Activated CD8-positive, alpha-beta memory T cell treated with anti-CD3 and anti-CD28 coated beads, Interleukin-2, amount 50 U/mL, for 24 hours (primary cell): ENCODE results near the gene PTPN13.
"Not testable (repeated sequence)": the region's sequence is repeated elsewhere in the genome, so short reads cannot be mapped to it uniquely, and the experiment has no call there.

Experiments used
- DNase-seq: peaks from one replicate; pipeline ENCODE4 v3.0.0-alpha.2; 2020; ENCODE audit errors: extremely low read depth

The PTPN13 gene

DNA sequence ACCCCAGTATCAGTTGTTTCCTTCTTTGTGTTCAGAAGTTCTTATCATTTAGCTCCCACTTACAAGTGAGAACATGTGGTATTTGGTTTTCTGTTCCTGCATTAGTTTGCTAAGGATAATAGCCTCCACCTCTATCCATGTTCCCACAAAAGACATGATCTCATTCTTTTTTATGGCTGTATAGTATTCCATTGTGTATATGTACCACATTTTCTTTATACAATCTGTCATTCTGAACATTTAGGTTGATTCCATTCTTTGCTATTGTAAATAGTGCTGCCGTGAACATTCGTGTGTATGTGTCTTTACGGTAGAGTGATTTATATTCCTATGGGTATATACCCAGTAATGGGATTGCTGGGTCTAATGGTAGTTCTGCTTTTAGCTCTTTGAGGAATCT, 125.0 kb downstream of the PTPN13 start:
- not testable (repeated sequence) for DNase-seq

GRCh38 chr4:86720508-86721068, 126.5 kb downstream of the PTPN13 start:
- DNase-seq = no peak

DNA sequence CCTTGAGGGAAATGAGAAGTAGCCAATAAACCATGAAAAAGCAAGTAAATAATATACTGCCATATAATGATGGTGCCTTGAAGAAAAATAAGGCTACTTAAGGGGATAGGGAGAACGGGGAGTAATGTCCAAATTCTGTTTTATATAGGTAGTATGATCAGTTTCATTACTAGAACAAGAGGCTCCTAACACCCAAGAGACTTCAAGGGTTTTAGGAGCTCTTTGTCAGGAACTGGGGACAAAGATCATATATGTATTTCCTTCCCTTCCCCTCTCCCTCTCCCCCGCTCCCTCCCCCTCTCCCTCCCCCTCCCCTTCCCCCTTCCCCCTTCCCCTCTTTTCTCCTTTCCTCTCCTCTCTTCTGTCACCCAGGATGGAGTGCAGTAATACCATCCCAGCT, 127.3 kb downstream of the PTPN13 start:
- no peak for DNase-seq

- no peak for DNase-seq
Measured at GRCh38 chr4:86730310-86730709, 136.2 kb downstream of the PTPN13 start.

DNA sequence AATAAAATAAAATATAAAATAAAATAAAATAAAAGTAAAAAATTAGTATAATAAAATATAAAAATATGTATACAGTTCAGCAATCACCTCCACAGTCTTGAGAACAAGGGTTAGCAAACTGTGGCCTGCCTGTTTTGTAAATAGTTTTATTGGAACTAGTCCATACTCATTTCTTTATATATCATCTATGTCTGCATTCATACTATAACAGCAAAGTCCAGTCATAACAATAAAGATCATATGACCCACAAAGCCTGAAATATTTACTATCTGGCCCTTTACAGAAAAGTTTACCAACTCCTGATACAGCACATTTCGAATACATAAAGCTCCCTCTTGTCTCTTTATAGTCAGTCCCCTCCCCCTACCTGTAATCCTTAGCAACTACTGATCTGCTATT, 143.1 kb downstream of the PTPN13 start:
- DNase-seq = no peak

DNA sequence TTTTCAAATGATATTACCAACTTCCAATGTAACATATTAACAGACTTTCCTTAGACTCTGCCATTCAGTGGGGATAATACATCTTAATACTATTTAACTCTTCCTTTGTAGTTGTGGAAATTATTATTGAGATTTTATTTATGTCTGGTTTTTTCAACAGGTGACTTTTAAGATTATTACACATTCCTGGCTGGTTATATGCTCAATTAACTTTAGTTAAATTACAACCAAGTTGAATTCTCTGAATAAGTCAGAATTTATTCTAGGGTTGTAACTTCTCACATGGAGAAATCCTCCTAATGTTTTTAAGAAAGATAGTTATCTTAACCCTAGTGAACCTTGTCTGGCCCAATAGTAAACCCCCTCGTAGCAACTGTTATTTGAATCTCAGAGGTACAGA, 147.7 kb downstream of the PTPN13 start:
- no peak for DNase-seq

GRCh38 chr4:86744570-86744969, 150.5 kb downstream of the PTPN13 start:
- DNase-seq = no peak

DNA sequence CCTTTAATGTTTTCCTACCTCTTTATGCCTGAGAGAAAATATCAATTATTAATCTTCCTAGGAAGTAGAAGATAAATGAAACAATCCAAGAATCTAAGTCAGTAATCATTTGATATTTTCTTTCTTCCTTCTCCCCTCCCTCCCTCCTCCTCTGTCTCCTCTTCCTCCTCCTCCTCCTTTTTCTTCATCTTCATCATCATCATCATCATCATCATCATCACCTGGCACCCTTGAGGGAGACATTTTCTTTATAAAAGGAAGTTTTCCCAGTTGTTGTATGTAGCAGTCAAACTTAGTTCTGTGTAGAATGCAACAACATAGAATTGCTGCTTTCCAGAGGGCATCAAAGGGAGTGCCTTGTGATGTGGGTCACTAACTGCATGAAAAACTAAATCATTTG, 155.0 kb downstream of the PTPN13 start:
- DNase-seq = no peak

GRCh38 chr4:86755388-86755787, 161.3 kb downstream of the PTPN13 start:
- DNase-seq = no peak

DNA sequence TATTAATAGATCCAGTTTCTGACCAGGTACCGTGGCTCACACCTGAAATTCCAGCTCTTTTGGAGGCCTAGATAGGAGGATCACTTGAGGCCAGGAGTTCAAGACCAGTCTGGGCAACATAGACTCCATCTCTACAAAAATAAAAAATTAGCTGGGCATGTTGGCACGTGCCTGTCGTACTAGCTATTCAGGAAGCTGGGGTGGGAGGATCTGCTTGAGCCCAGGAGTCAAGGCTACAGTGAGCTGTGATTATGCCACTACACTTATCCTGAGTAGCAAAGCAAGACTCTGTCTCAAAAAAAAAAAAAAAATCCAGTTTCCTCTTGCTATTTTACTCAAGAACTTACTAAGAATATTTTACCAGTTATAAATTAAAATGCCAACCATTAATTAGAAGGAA, 163.4 kb downstream of the PTPN13 start:
- DNase-seq = no peak

- no peak for DNase-seq
Measured at GRCh38 chr4:86759298-86759697, 165.2 kb downstream of the PTPN13 start.

DNA sequence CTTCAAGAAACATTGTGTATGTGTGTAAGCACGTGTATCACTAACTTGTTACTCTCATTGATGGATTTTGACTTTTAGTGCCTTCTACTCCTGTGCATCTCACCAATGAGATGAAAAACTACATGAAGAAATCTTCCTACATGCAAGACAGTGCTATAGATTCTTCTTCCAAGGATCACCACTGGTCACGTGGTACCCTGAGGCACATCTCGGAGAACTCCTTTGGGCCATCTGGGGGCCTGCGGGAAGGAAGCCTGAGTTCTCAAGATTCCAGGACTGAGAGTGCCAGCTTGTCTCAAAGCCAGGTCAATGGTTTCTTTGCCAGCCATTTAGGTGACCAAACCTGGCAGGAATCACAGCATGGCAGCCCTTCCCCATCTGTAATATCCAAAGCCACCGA, 168.5 kb downstream of the PTPN13 start:
- DNase-seq = no peak

DNA sequence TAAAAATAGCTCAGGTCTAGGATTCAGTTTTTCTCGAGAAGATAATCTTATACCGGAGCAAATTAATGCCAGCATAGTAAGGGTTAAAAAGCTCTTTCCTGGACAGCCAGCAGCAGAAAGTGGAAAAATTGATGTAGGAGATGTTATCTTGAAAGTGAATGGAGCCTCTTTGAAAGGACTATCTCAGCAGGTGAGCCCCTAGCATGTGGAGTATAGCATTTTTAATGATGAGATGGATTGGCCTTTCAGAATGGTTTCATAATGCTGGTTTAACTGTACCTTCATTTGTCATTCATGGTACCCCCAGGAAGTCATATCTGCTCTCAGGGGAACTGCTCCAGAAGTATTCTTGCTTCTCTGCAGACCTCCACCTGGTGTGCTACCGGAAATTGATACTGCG, 175.7 kb downstream of the PTPN13 start:
- DNase-seq = no peak

DNA sequence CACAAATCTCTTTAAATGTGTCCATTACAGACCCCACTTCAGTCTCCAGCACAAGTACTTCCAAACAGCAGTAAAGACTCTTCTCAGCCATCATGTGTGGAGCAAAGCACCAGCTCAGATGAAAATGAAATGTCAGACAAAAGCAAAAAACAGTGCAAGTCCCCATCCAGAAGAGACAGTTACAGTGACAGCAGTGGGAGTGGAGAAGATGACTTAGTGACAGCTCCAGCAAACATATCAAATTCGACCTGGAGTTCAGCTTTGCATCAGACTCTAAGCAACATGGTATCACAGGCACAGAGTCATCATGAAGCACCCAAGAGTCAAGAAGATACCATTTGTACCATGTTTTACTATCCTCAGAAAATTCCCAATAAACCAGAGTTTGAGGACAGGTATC, 177.0 kb downstream of the PTPN13 start:
- no peak for DNase-seq

- no peak for DNase-seq
Measured at GRCh38 chr4:86775061-86775460, 180.9 kb downstream of the PTPN13 start.

DNA sequence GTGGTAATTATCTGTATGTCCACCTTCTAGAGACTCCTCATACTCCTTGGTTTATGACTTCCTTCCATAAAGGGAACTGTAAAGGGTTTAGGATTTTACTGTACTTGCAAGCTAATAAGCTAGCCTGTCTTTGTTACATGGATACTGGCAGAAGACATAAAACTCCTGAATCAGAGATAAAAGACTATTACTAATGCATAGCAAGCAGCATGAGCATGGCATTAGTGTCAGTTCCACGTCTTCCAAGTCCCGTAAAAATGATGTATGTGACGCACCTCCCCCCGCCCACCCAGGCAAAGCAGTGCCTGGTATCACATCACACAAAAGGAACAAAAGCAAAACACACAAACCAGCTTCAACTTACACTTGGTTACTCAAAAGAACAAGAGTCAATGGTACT, 184.1 kb downstream of the PTPN13 start:
- DNase-seq = no peak

- DNase-seq = no peak
Measured at GRCh38 chr4:86788826-86789225, 194.7 kb downstream of the PTPN13 start.

- DNase-seq = no peak
Measured at GRCh38 chr4:86791126-86791525, 197.0 kb downstream of the PTPN13 start.

DNA sequence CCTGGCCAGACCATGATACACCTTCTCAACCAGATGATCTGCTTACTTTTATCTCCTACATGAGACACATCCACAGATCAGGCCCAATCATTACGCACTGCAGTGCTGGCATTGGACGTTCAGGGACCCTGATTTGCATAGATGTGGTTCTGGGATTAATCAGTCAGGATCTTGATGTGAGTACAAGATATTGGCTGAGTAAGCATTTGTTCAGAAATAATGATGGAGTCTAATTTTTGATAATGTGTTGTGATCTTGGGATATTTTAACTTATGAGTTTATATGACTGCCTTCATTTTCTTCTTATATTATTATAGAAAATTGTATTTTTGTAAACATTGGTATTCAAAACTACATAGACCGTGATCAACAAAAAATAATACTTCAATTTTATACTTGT, 215.7 kb downstream of the PTPN13 start:
- no peak for DNase-seq

GRCh38 chr4:86810847-86811246, 216.7 kb downstream of the PTPN13 start:
- DNase-seq = no peak

DNA sequence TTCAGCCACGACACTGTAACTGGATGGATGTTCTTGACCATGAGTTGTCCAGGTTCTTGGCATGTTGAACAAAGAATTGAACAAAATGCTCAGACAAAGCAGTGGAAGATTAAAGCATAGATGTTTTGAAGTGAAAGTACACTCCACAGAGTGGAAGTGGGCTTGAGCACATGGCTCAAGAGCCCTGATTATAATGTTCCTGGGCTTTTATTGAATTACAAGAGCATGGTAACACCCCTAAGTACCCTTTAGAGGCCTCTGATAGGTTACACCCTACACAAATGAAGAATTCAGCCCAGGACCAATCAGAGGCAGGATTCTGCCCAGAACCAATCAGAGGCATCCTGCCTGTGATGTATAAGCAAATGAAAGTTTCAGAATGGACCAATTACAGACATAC, 221.5 kb downstream of the PTPN13 start:
- no peak for DNase-seq

DNA sequence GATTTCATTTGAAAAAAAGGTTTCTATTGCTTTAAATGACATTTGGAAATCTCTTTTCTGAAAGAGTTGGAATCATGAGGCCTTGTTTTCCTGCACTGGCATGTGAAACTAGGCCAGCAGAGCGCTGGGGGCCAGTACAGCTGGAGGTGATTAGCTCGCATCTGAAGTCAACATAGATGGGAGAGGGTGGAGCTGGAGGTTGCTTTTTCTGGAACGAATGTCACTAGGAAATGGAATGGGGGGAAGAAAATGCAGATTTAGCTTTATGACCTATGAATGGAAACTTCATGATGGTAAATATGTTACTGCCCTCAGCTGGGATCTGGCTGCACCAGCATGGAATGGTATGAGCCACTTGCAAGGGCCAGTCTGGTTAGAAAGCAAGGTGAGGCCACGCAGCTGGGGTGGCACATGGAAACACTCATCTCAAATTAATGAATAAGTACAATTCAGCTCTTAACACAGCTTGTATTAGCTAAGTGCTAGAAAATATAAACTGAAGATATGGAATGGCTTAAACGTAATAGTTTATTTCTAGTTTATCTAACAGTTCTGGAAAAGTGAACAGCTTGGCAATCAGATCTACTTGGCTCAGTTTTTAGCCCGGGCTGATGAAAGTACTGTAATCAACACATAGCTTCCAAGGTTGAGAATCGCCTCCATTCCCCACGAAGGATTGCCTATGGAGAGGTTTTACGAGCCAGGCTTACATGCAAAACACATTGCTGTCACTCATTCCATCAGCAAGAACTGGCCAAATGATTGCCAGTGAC, 222.6 kb downstream of the PTPN13 start:
- DNase-seq = no peak

DNA sequence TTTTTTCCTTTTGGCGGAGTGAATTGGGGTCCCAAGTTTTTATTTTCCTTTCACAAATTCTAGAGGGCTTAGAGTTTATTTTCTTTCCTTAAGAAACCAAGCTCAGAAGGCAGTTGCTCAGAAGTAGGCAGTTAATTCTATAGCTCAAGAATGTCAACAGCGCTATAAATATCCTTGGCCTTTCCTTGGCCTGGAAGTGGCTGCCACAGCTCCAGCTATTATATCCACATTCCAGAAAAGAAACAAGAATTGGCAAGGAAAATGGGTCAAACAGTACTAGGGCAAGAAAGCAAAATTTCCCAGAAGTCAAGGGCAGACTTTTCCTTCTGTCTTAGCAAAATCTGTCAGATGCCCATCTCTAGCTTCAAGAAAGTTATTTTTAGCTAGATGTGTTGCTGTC, 224.1 kb downstream of the PTPN13 start:
- DNase-seq = no peak

DNA sequence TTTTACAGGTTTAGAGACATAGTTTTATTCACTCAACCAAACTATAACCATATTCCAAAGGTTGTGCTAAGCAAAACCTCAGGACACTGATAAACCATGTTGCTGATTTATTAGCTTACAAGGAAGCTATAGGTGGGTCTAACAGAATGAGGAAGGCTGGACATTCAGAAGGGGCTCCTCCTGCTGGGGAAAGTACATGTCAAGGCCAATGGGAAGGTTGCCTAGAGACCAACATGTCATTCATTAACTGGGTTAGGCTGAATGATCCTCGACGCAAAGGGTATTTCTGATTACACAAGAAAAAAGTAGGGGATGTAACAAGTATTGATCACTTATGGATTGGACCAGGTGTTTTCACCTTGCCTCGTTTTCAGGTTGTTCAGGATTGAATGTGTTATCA, 224.7 kb downstream of the PTPN13 start:
- no peak for DNase-seq
